NT2/D1 (cell line): ENCODE results near the gene KRT81.

Experiments used
- SUZ12 ChIP-seq: IDR thresholded peaks from 2 replicates; pipeline ENCODE4 v1.6.1; 2011; ENCODE audit not compliant: insufficient read length, insufficient read depth; ENCODE audit errors: extremely low read depth
- YY1 ChIP-seq: IDR thresholded peaks from 2 replicates; pipeline ENCODE4 v1.6.1; 2011; ENCODE audit not compliant: insufficient read length, insufficient read depth
- ZNF274 ChIP-seq: IDR thresholded peaks from 2 replicates; pipeline ENCODE4 v1.6.1; 2011; ENCODE audit warnings: mild to moderate bottlenecking, low read depth, low read length

GRCh38 chr12:52242442-52243258 lies 48.7 kb downstream of the KRT81 start:
- TF ChIP-seq YY1 = no peak
- TF ChIP-seq ZNF274 = no peak
- TF ChIP-seq SUZ12 = no peak
